HG03066 (cell line): ENCODE results near the gene SHLD1.

ENCODE experiments used
- ATAC-seq: cut with Tn5 transposase; IDR thresholded peaks from one replicate; pipeline ENCODE4 v1.9.1; 2021; ENCODE audit warnings: low read depth; ENCODE audit not compliant: unreplicated experiment

Gene SHLD1

GRCh38 chr20:5842465-5842864, 92.3 kb downstream of the SHLD1 start:
- no peak for ATAC-seq

GRCh38 chr20:5843054-5843592, 92.9 kb downstream of the SHLD1 start:
- ATAC-seq, result peak; percentile 66

- ATAC-seq, result peak; percentile 73
Observed at GRCh38 chr20:5844063-5844681, 94.0 kb downstream of the SHLD1 start.

- ATAC-seq, result no peak
Observed at GRCh38 chr20:5845681-5846615, 95.7 kb downstream of the SHLD1 start.

GRCh38 chr20:5848711-5849505, 98.7 kb downstream of the SHLD1 start:
- ATAC-seq, result no peak

- ATAC-seq, result no peak
Observed at GRCh38 chr20:5855939-5856338, 105.7 kb downstream of the SHLD1 start.

- ATAC-seq, result no peak
Observed at GRCh38 chr20:5859608-5860007, 109.4 kb downstream of the SHLD1 start.

- ATAC-seq, result no peak
Observed at GRCh38 chr20:5862703-5863039, 112.5 kb downstream of the SHLD1 start.

- ATAC-seq, result no peak
Observed at GRCh38 chr20:5863040-5863833, 113.0 kb downstream of the SHLD1 start.

- no peak for ATAC-seq
Observed at GRCh38 chr20:5864428-5864827, 114.2 kb downstream of the SHLD1 start.

- no peak for ATAC-seq
Observed at GRCh38 chr20:5864873-5865587, 114.8 kb downstream of the SHLD1 start.

GRCh38 chr20:5865604-5866003, 115.4 kb downstream of the SHLD1 start:
- ATAC-seq, result no peak

GRCh38 chr20:5870568-5870981, 120.4 kb downstream of the SHLD1 start:
- ATAC-seq, result no peak

GRCh38 chr20:5871459-5872410, 121.5 kb downstream of the SHLD1 start:
- ATAC-seq, result no peak

GRCh38 chr20:5877128-5877527, 126.9 kb downstream of the SHLD1 start:
- no peak for ATAC-seq

- no peak for ATAC-seq
Observed at GRCh38 chr20:5880326-5880725, 130.1 kb downstream of the SHLD1 start.

- ATAC-seq, result no peak
Observed at GRCh38 chr20:5881703-5882102, 131.5 kb downstream of the SHLD1 start.

GRCh38 chr20:5882166-5882565, 132.0 kb downstream of the SHLD1 start:
- ATAC-seq, result no peak
